Fibroblast of lung (primary cell): ENCODE data around the gene TECPR2. TPM values are rescaled to one million over a fixed set of nuclear protein-coding genes. Genes with fewer than 3 reads are reported as not detected.

ENCODE experiments used
- DNase-seq, 2 donors: peaks; one replicate each; pipeline versions ENCODE4 v3.0.0 to v3.0.0-alpha.2; 2010; ENCODE audit warnings: low read depth in 2 of 2
- H2AFZ ChIP-seq: 2 replicates; pipeline ENCODE4 v1.5.1; 2012; ENCODE audit warnings: low read length, control low read depth, inconsistent platforms
- H3K27ac ChIP-seq: 2 replicates; pipeline ENCODE4 v1.5.1; 2011; ENCODE audit warnings: low read length, control low read depth; ENCODE audit not compliant: insufficient read depth
- H3K27me3 ChIP-seq: 2 replicates; pipeline ENCODE4 v1.5.1; 2011; ENCODE audit warnings: mild to moderate bottlenecking, low read length; ENCODE audit not compliant: control insufficient read depth, insufficient read depth
- H3K36me3 ChIP-seq: 2 replicates; pipeline ENCODE4 v1.5.1; 2011; ENCODE audit warnings: low read length; ENCODE audit not compliant: control insufficient read depth, insufficient read depth
- H3K4me1 ChIP-seq: 2 replicates; pipeline ENCODE4 v1.5.1; 2011; ENCODE audit warnings: low read length; ENCODE audit not compliant: control insufficient read depth, insufficient read depth; ENCODE audit errors: extremely low read depth
- H3K4me2 ChIP-seq: 2 replicates; pipeline ENCODE4 v1.5.1; 2011; ENCODE audit warnings: low read length, control low read depth; ENCODE audit not compliant: insufficient read depth; ENCODE audit errors: extremely low read depth
- H3K4me3 ChIP-seq, 4 experiments: fragments of 200-600 bp in 1 of 4; sonication (generic) in 1 of 4; replicated peaks in 1 of 4; 2 replicates each; pipeline ENCODE4 v1.5.1; 2011 to 2016; ENCODE audit warnings: low read length in 4 of 4, low read depth in 3 of 4, mild to moderate bottlenecking in 3 of 4, control low read depth in 2 of 4, inconsistent platforms in 1 of 4, mixed read lengths in 1 of 4; ENCODE audit not compliant: insufficient read depth in 1 of 4; ENCODE audit errors: control extremely low read depth in 1 of 4
- H3K79me2 ChIP-seq: 2 replicates; pipeline ENCODE4 v1.5.1; 2012; ENCODE audit warnings: mild to moderate bottlenecking, low read length, inconsistent platforms; ENCODE audit not compliant: control insufficient read depth, insufficient read depth
- H3K9ac ChIP-seq: 2 replicates; pipeline ENCODE4 v1.5.1; 2011; ENCODE audit warnings: mild to moderate bottlenecking, low read length, control low read depth; ENCODE audit not compliant: insufficient read depth
- H3K9me3 ChIP-seq: 2 replicates; pipeline ENCODE4 v1.5.1; 2012; ENCODE audit warnings: low read depth, low read length; ENCODE audit not compliant: control insufficient read depth, insufficient read depth
- H4K20me1 ChIP-seq: 2 replicates; pipeline ENCODE4 v1.5.1; 2011; ENCODE audit warnings: low read length; ENCODE audit not compliant: control insufficient read depth, insufficient read depth; ENCODE audit errors: extremely low read depth
- CTCF ChIP-seq, 2 donors: IDR thresholded peaks in 1 of 2; conservative IDR thresholded peaks in 1 of 2; 1 replicate in 1 of 2; 2 replicates in 1 of 2; pipeline ENCODE4 v1.5.1; 2011 to 2012; ENCODE audit warnings: low read length in 2 of 2, control low read depth in 1 of 2, inconsistent platforms in 1 of 2, low read depth in 1 of 2, mild to moderate bottlenecking in 1 of 2
- EZH2 ChIP-seq: IDR thresholded peaks from 2 replicates; pipeline ENCODE4 v1.5.1; 2012; ENCODE audit warnings: low read length, control low read depth, mild to moderate bottlenecking; ENCODE audit errors: missing control alignments
- polyA plus RNA-seq, 2 donors: library from polyadenylated mRNA; depleted of rRNA in 1 of 2; stranded (reverse) in 1 of 2; unstranded in 1 of 2; fragments of >200 nt; gene quantifications; 2 replicates each; pipeline ENCODE4 v1.2.1, GENCODE V29; 2011 to 2012; ENCODE audit warnings: missing spikeins in 1 of 2
- total RNA-seq: library from RNA; depleted of rRNA; stranded (reverse); fragments of >200 nt; gene quantifications from 2 replicates; pipeline ENCODE4 v1.2.1, GENCODE V29; 2014

Gene TECPR2
- total and polyA plus RNA-seq, 2 donors (not counting 1 experiment from before 2014, with no cell fraction given), result 9.2 to 17.8 TPM

- Histone ChIP-seq H3K4me3 (no peak overlapping the region), H3K27me3 (no peaks in the 10 kb centered on the region), H3K9me3 (no peaks in the 10 kb centered on the region), H4K20me1 (no peaks in the 10 kb centered on the region), H3K79me2 (no peaks in the 10 kb centered on the region), H3K36me3 (peaks cover 6% of the 10 kb centered on the region), H3K4me2 (no peak overlapping the region), H3K4me1 (no peaks in the 10 kb centered on the region), H3K9ac (no peak overlapping the region), H2AFZ (no peak overlapping the region), H3K27ac (peak overlapping the region; percentile 85)
- TF ChIP-seq EZH2 (no peak), CTCF (conservative IDR thresholded peaks at IDR 0.05 in 1 of 2, IDR thresholded peaks at IDR 0.05 in 1 of 2; ENCODE audit: low read depth in 1 of 2, low read length in 2 of 2) (no peak)
- DNase-seq, result no peak
These were observed 136.8 kb downstream of the TECPR2 start for GRCh38 chr14:102499401-102500157.

GRCh38 chr14:102500158-102500662, 137.5 kb downstream of the TECPR2 start:
- peaks cover 6% of the 10 kb centered on the region for H3K36me3 ChIP-seq
- DNase-seq, result peak; percentile 60 to 62
- H3K9ac ChIP-seq, result no peak overlapping the region
- H3K9me3 ChIP-seq, result no peaks in the 10 kb centered on the region
- H3K4me2 ChIP-seq, result peak overlapping the region; percentile 41
- H3K27me3 ChIP-seq, result no peaks in the 10 kb centered on the region
- no peak overlapping the region for H3K4me3 ChIP-seq
- peak overlapping the region; percentile 85 for H3K27ac ChIP-seq
- TF ChIP-seq CTCF (conservative IDR thresholded peaks at IDR 0.05 in 1 of 2, IDR thresholded peaks at IDR 0.05 in 1 of 2; ENCODE audit: low read depth in 1 of 2, low read length in 2 of 2) (no peak), EZH2 (no peak)
- no peaks in the 10 kb centered on the region for H4K20me1 ChIP-seq
- H3K4me1 ChIP-seq, result no peaks in the 10 kb centered on the region
- peak overlapping the region; percentile 42 for H2AFZ ChIP-seq
- no peaks in the 10 kb centered on the region for H3K79me2 ChIP-seq

GRCh38 chr14:102500713-102501112, 138.0 kb downstream of the TECPR2 start:
- Histone ChIP-seq H3K4me1 (no peaks in the 10 kb centered on the region), H2AFZ (no peak overlapping the region), H3K4me3 (no peak overlapping the region), H3K4me2 (no peak overlapping the region), H3K36me3 (peaks cover 8% of the 10 kb centered on the region), H3K9me3 (no peaks in the 10 kb centered on the region), H4K20me1 (no peaks in the 10 kb centered on the region), H3K79me2 (no peaks in the 10 kb centered on the region), H3K27me3 (no peaks in the 10 kb centered on the region), H3K27ac (peak overlapping the region; percentile 85), H3K9ac (no peak overlapping the region)
- TF ChIP-seq CTCF (conservative IDR thresholded peaks at IDR 0.05 in 1 of 2, IDR thresholded peaks at IDR 0.05 in 1 of 2; ENCODE audit: low read depth in 1 of 2, low read length in 2 of 2) (no peak), EZH2 (no peak)
- no peak for DNase-seq
